ENCODE data around the gene ATP5F1E.

The ATP5F1E gene

GRCh38 chr20:59004763-59005522 is 27.2 kb downstream of the ATP5F1E start:
- DNase-seq, result no peak

- no peak for DNase-seq
These were observed 27.7 kb downstream of the ATP5F1E start for GRCh38 chr20:59004493-59004762.

- no peak for DNase-seq
These were observed 28.2 kb downstream of the ATP5F1E start for GRCh38 chr20:59003836-59004492.

- no peak for DNase-seq
These were observed 29.2 kb downstream of the ATP5F1E start for GRCh38 chr20:59002874-59003399.

GRCh38 chr20:59002388-59002787 is 29.7 kb downstream of the ATP5F1E start:
- DNase-seq, result no peak

GRCh38 chr20:59001449-59002171 is 30.5 kb downstream of the ATP5F1E start:
- DNase-seq, result peak; percentile 48

GRCh38 chr20:59001068-59001448 is 31.1 kb downstream of the ATP5F1E start:
- no peak for DNase-seq

GRCh38 chr20:59000326-59000725 is 31.8 kb downstream of the ATP5F1E start:
- DNase-seq, result no peak

GRCh38 chr20:58998656-58999055 is 33.5 kb downstream of the ATP5F1E start:
- DNase-seq, result no peak

GRCh38 chr20:58997141-58997770 is 34.9 kb downstream of the ATP5F1E start:
- DNase-seq, result no peak

- no peak for DNase-seq
These were observed 35.9 kb downstream of the ATP5F1E start for GRCh38 chr20:58996226-58996611.

- DNase-seq, result no peak
These were observed 36.5 kb downstream of the ATP5F1E start for GRCh38 chr20:58995461-58996225.

GRCh38 chr20:58994390-58995159 is 37.6 kb downstream of the ATP5F1E start:
- DNase-seq, result no peak

GRCh38 chr20:58993332-58994248 is 38.5 kb downstream of the ATP5F1E start:
- peak; percentile 49 for DNase-seq

- peak; percentile 2 for DNase-seq
These were observed 39.2 kb downstream of the ATP5F1E start for GRCh38 chr20:58992911-58993310.

- peak; percentile 31 for DNase-seq
These were observed 40.4 kb downstream of the ATP5F1E start for GRCh38 chr20:58991715-58992114.

- peak; percentile 19 for DNase-seq
These were observed 41.3 kb downstream of the ATP5F1E start for GRCh38 chr20:58990651-58991445.

GRCh38 chr20:58989196-58989595 is 42.9 kb downstream of the ATP5F1E start:
- no peak for DNase-seq

GRCh38 chr20:58988565-58988882 is 43.6 kb downstream of the ATP5F1E start:
- peak; percentile 26 for DNase-seq
